IPS-11a (cell line): Measurements from ENCODE around the gene PIK3C2G.

Experiments
- H3K4me3 ChIP-seq: one replicate; pipeline ENCODE4 v1.5.1; 2013; ENCODE audit warnings: low read depth, low read length, control low read depth

The PIK3C2G gene

DNA sequence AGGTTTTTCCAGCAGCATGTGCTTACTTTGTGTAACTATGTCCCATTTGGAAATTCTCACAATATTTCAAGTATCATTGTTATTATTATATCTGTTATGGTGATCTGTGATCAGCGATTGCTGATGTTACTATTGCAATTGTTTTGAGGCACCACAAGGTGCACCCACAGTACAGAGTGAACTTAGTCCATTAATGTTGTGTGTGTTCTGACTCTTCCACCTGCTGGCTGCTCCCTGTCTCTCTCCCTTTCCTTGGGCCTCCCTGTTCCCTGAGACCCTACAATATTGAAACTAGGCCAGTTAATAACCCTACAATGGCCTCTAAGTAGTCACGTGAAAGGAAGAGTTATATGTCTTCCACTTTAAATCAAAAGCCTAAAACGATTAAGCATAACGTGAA, 153.9 kb downstream of the PIK3C2G start:
- no peak overlapping the region for H3K4me3 ChIP-seq

GRCh38 chr12:18416412-18416811, 155.1 kb downstream of the PIK3C2G start:
- no peak overlapping the region for H3K4me3 ChIP-seq

DNA sequence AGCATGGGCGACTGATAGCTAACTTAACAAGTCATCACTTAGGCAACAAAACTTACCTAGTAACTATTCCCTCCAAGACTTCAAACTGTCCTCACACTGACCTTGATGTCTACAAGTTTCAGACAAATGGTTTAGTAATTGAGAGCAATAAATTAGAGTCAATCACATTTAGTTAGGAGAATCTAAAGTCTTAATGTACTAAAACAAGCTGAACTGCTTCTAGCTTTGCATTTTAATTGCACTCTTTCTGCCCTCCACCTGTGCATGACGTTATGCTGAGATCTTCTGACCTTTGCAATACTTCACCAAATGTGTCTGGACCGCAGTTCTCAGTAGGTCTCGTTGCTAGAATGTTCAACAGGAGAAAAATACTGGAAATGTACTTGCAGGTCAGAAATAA, 158.0 kb downstream of the PIK3C2G start:
- no peak overlapping the region for H3K4me3 ChIP-seq

- H3K4me3 ChIP-seq = no peak overlapping the region
Measured at GRCh38 chr12:18421867-18422266, 160.5 kb downstream of the PIK3C2G start.

DNA sequence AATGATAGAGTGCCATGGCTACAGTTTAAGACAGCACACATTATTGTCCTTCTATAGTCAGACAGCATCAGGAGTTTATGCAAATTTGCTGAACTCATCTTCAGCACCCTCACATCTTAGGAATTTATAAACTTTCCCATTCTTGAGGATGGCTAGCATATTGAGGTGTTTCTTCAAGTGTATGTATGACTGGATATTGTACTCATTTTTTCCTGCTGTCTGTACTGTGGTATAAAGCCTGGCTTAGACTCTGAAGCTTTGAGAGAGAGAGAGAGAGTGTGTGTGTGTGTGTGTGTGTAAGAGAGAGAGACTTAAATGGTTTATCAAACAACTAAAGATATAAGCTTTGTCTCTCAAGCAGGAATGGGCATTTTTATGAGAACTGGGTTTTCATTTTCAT, 161.6 kb downstream of the PIK3C2G start:
- no peak overlapping the region for H3K4me3 ChIP-seq

DNA sequence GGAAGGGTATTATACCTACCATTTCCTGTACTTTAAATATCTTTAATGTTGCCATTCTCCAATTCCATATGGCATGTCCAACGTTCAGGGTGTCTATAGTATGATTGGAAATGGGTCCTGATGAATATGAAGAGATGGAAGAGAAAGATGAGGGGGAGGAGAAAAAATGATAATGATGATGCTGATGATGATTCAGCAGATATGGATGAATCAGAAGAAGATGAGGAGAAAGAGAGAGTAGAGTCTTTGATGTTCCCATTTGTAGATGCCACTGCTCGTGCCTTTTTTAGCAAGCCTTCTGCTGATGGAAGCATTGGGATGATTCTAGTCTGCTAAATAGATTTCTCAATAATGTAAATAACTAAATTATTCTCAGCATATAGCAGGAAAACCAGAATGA, 163.5 kb downstream of the PIK3C2G start:
- no peak overlapping the region for H3K4me3 ChIP-seq

DNA sequence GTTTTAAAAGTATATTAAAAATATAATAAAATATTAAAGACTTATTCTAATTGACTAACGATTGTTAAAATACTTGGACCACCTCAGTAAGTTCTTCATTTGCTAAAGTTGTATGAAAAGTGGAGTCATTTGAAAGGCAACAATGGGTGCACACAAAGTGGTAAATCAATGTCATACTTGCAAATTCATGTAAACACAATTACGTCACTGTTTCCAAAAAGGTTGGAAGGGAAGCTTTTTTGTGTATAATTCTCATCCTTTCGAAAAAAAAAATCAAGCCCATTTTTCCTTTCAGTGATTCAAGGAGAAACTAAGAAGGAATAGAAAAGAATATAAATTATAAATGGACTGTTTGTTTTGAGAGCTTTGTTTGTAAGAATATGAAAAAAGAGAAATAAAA, 166.2 kb downstream of the PIK3C2G start:
- no peak overlapping the region for H3K4me3 ChIP-seq

- no peak overlapping the region for H3K4me3 ChIP-seq
Measured at GRCh38 chr12:18428416-18428815, 167.1 kb downstream of the PIK3C2G start.

DNA sequence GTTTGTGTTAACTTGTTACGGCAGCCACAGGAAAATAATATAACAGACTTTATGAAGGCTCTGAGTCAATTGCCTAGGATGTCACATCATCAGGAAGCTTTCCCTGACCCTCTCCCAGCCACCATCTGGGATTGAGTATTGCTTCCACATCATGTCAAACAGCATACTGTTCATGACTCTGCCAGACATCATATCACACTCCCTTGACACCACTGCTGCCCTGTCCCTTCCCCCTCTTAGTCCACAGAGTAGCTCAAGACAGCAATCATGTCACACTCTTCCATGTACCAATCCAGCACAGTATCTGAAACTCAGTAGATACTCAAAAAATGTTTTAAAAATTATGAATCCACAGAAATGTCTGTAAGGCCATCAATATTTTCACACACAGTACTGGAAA, 168.0 kb downstream of the PIK3C2G start:
- no peak overlapping the region for H3K4me3 ChIP-seq

DNA sequence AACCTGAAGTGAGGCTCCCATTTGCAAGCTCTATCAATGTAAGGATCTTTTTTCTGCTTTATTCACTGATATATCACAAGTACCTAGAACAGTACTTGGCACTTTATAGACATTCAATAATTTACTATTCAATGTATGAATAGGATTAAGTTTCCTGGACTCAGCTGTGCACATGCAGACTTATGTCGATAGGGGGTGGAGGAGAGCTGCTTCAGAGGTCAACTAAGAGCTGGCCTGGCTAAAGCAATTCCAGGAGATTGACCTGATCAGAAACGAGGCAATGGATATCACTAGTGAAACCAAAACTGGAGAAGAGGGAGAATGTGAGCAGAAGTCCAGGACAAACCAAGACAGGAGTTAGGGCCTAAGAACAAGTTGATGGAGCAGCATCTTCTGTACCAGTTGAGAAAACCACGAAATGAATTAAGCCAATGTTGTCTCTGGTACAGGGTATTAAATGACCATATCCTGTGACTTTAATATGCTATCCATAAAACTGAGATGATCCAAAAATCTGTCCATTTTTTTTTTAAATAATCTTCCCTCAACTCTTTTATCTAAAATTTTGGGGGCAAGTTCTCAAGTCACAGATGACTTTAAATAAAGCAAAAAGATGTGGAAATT, 169.2 kb downstream of the PIK3C2G start:
- no peak overlapping the region for H3K4me3 ChIP-seq

- H3K4me3 ChIP-seq = no peak overlapping the region
Measured at GRCh38 chr12:18431771-18432170, 170.5 kb downstream of the PIK3C2G start.

- no peak overlapping the region for H3K4me3 ChIP-seq
Measured at GRCh38 chr12:18432206-18432605, 170.9 kb downstream of the PIK3C2G start.

GRCh38 chr12:18436170-18436569, 174.9 kb downstream of the PIK3C2G start:
- no peak overlapping the region for H3K4me3 ChIP-seq

DNA sequence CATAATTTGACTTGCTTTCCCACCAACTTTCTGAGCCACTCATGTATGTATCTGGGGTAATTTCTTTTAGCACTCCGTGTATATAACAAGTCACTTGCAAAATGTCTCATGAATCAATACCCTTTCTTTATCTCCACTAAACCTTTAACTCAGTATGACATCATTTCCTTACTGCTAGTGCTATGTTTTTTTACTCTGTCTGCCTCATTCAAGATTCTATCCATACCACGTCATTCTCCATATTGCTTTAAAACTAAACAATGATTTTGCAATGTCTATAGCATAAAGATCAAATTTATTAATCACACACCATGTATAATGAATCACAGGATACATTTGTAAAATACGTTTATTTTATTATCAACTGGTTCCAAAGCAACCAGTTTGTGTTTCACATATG, 178.2 kb downstream of the PIK3C2G start:
- H3K4me3 ChIP-seq = no peak overlapping the region

DNA sequence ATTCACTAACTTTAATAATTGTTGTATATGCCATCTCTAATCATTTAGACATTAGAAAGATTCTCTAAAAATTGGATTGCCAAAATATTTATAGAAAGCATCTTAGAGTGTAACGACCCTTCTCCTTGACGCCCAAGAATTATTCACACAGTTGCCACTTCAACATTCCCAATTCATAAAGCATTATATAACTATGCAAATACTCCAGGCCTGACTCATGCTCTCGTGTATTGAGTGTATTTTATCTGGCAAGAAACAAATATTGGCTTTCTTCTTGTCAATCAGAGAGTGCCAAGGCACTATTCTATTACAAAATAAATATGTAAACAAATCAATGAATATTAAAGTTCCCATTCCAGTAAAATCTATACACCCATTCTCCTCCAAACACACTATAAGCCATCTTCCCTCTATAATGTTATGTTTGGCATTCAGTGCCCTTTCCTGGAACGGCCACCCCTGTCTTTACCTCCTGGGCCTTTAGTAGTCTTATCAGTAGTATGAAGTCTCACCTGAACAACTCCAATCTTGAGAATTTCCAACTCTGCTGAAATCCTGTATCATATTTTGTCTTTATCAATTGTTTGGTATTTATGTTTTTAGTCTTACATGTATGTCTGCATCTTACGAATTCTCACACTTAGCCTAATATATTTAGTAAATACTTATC, 182.6 kb downstream of the PIK3C2G start:
- H3K4me3 ChIP-seq = no peak overlapping the region

DNA sequence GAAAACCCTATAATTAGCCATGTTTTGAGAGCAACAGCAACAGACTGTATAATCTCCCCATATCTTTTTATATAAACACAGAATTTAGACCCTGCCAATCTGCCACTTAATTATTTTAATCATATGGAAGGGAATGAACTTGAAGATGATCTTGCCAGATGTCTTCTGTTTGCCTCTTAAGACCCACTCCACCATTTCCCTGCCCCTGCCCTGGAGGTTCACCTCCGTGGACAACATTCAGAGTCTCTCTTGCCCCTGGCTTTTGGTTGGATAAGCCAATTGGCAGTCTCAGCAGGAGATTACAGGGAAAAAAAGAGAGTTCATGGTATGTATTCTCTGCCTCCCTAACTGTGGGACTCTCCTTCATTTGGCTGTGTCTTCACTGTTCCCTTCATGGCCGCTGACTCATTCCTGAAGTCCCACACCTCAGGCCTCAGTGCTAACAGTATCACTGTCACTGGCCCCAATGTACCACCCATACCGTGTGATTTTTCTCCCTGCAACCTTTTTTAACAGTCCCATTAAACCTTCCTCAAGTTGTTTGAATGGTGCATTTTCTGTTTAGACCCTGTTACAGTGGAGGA, 184.8 kb downstream of the PIK3C2G start:
- no peak overlapping the region for H3K4me3 ChIP-seq

DNA sequence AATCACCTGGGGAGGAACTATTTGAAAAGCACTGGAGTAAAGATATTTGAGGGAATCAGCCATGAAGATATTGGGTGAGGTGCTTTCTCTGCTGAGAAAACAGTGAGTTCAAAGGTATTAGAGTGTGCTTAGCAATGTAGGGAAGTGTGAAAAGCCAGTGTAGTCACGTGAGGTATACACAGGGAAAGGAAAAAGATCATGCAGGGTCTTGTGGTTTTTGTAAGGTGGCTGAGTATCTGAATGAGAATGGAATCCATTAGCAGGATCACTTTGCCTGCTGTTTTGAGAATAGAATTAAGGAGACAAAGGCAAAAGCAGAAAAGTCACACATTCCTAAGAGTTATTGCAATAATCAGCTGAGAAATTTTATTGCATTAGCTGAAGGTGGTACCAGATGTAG, 193.0 kb downstream of the PIK3C2G start:
- H3K4me3 ChIP-seq = no peak overlapping the region

GRCh38 chr12:18456344-18456743, 195.0 kb downstream of the PIK3C2G start:
- no peak overlapping the region for H3K4me3 ChIP-seq

- no peak overlapping the region for H3K4me3 ChIP-seq
Measured at GRCh38 chr12:18457362-18457761, 196.0 kb downstream of the PIK3C2G start.

GRCh38 chr12:18461758-18462157, 200.4 kb downstream of the PIK3C2G start:
- H3K4me3 ChIP-seq = no peak overlapping the region

DNA sequence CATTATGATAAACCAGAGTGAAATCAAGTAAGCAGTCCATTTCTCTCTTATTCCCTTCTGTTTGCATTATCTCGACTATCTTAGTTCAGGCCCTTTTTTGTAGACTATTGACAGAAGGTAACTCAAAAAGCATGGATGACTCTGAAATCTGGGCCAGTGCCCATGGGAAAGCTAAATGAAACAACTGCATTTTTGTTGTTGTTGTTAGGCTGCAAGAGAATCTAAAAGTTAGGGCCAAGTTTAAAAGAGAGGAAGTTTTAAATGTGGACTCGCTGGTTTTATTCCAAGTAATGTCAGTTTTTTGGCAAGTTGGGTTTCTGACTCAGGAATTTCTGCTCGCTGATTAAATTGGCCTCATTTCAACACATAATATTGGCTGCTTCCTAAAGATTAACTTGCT, 201.1 kb downstream of the PIK3C2G start:
- H3K4me3 ChIP-seq = no peak overlapping the region

- no peak overlapping the region for H3K4me3 ChIP-seq
Measured at GRCh38 chr12:18467620-18468245, 206.4 kb downstream of the PIK3C2G start.
